Measurements from ENCODE around the gene KNDC1.

- TF ChIP-seq POLR2AphosphoS5 (IDR thresholded peaks at IDR 0.05; ENCODE audit: borderline replicate concordance, low read depth, low read length) (no peak), EZH2 (IDR thresholded peaks at IDR 0.05) (no peak), FOXP2 (optimal IDR thresholded peaks at IDR 0.05; ENCODE audit: control extremely low read depth, extremely low read length, insufficient read depth) (no peak)
Measured at GRCh38 chr10:133211141-133211830, 51.3 kb downstream of the KNDC1 start.

Measured in SK-N-MC (cell line).